GM12801 (cell line): ENCODE measurements around the gene MYO16.

Experiments
- CTCF ChIP-seq: IDR thresholded peaks from one replicate; pipeline ENCODE4 v1.5.1; 2011; ENCODE audit warnings: control low read depth; ENCODE audit not compliant: insufficient read length; ENCODE audit errors: extremely low read depth

The MYO16 gene

DNA sequence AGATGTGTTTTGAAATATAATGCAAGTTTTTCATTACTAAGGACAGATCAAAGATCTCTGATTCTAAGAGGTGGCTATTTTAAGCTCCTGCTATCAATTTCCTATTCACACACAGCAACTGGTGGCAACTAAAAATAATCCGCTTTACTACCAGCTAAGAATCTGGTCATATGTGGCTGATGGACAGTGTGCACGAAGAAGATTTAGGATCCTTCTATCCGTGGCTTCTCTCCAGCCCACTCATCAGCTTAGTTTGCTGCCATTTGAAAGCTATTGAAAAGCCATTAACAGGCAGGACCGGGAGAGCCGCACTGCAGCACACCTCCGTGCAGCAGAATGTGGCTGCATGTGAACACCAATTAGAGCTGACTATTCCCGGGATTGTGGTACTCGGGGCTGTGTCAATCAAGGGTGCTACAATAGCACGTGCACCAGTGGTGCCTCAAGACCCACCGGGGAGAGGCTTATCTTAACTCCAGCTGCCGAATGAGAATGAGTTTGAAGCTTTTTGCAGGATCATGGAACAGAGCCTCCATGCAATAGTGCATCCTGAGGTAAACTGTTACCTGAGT, at the start of gene MYO16:
Gene MYO16 (plus strand): TSS at position 431 of the 572 bp plus-strand sequence. CDS start 234 bp downstream, outside the sequence.
- no peak for TF ChIP-seq CTCF

GRCh38 chr13:108586826-108587225, 42.6 kb upstream of the MYO16 start:
- no peak for TF ChIP-seq CTCF

DNA sequence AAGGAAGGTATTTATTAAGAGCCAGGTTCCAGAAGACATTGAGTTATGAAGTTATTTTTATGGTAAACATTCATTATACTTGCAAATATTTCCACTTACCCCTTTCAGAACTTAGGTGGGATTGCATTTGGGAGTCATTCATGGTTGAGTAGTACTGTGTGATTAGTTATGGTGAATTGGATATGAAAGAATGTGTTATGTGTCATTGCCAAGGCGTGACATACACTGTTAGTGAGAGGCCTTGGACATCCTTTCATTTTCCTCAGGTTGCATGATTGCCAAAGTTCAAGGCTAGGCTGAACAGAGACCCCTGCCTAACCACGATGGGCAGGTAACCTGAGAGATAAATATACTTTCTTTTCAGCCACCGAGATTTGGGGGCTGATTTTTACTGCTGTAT, 40.9 kb upstream of the MYO16 start:
- no peak for TF ChIP-seq CTCF

- no peak for TF ChIP-seq CTCF
Measured at GRCh38 chr13:108594153-108594552, 35.3 kb upstream of the MYO16 start.

GRCh38 chr13:108595436-108596274, 33.8 kb upstream of the MYO16 start:
- no peak for TF ChIP-seq CTCF

DNA sequence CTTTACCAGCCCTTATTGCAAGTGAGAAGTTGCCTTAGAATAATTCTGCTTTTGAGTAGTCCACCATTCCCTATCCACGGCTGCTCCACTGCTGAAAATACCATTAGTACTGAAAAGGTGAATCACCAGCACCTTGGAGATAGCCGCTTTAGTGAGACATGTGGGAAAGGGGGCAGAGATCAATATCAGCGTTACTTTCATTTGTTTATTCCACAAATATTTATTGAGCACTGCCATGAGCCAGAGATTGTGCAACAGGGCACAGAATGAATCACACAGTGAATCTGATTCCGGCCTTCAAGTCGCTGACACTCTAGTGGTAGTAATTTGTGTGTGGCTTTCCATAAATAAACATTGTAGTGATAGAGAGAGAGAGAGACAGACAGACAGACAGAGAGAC, 31.5 kb upstream of the MYO16 start:
- TF ChIP-seq CTCF, result no peak

- no peak for TF ChIP-seq CTCF
Measured at GRCh38 chr13:108606424-108606823, 23.0 kb upstream of the MYO16 start.
